ENCODE measurements around the gene A2M. TPM values are rescaled to one million over a fixed set of nuclear protein-coding genes. Genes with fewer than 3 reads are reported as not detected.

The A2M gene
- total RNA-seq, 1 experiment from 2014 or later = 1.2 TPM

DNA sequence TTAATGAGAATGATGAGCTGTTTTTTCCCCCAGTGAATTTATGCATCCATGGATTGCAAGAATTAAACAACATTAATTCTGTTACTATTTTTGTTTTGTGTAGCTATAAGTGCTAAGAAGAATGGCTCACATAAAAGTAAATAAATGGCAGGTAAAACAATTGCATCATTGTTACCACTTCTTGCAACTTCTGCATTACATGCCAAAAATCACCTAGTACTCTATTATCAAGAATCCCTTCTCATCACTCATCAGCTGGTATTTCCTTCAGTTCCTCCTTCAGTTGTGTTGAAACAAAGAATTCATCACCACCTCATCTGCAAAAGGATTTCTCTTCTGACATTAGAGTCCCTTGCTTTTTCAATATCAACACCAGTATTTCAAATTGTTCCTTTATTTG is 773 bp downstream of the A2M start:
- Histone ChIP-seq H3K9me3 (ENCODE audit: control insufficient read depth, low read depth, low read length) (no peaks in the 10 kb centered on the region), H3K56ac (ENCODE audit: insufficient read length, low read depth, low read length) (no peak overlapping the region), H3K14ac (ENCODE audit: insufficient read depth, low read length) (no peak overlapping the region), H4K5ac (ENCODE audit: insufficient read length, low read depth, low read length) (no peak overlapping the region), H3K18ac (ENCODE audit: insufficient read length, low read depth, low read length) (no peak overlapping the region), H2BK12ac (ENCODE audit: insufficient read length, low read depth, low read length) (no peak overlapping the region), H3K4ac (ENCODE audit: low read depth, low read length) (no peak overlapping the region), H2BK5ac (ENCODE audit: insufficient read length, low read length) (no peak overlapping the region), H2BK15ac (ENCODE audit: low read depth, low read length) (no peak overlapping the region), H2BK120ac (ENCODE audit: low read depth, low read length, poor library complexity, severe bottlenecking) (no peak overlapping the region), H3K4me2 (ENCODE audit: insufficient read depth, insufficient read length, low read length) (no peak overlapping the region), H3K23me2 (ENCODE audit: insufficient read length, low read depth, low read length, poor library complexity, severe bottlenecking) (no peaks in the 10 kb centered on the region), H4K91ac (ENCODE audit: insufficient read length, low read depth, low read length) (no peak overlapping the region), H2AFZ (ENCODE audit: low read length) (no peak overlapping the region), H4K8ac (replicated peaks; ENCODE audit: insufficient read length, low read depth, low read length) (no peak overlapping the region), H3K79me1 (ENCODE audit: insufficient read depth, low read depth, low read length, poor library complexity, severe bottlenecking) (no peaks in the 10 kb centered on the region), H3K27me3 (ENCODE audit: insufficient read depth, low read length) (no peaks in the 10 kb centered on the region), H3K79me2 (ENCODE audit: insufficient read depth, low read length) (no peaks in the 10 kb centered on the region), H3K9ac (ENCODE audit: extremely low read depth, insufficient read length, low read length) (no peak overlapping the region), H3K27ac (ENCODE audit: insufficient read length, low read depth, low read length) (no peak overlapping the region), H3K23ac (ENCODE audit: insufficient read length, low read depth, low read length) (no peak overlapping the region), H2AK5ac (ENCODE audit: insufficient read length, low read length) (no peak overlapping the region), H2BK20ac (ENCODE audit: low read depth, low read length, poor library complexity, severe bottlenecking) (no peak overlapping the region), H4K20me1 (ENCODE audit: control insufficient read depth, insufficient read depth, insufficient read length) (no peaks in the 10 kb centered on the region), H3T11ph (ENCODE audit: low read length) (no peak overlapping the region), H3K4me1 (ENCODE audit: insufficient read depth, low read length) (peaks cover 4% of the 10 kb centered on the region; the same call in 1 of the 2 replicates)
- DNase-seq = no peak
- no peaks in the 10 kb centered on the region for H3K36me3 Mint-ChIP-seq (ENCODE audit: insufficient read depth in 1 of 3, low read depth in 3 of 3)
- H3K27ac Mint-ChIP-seq = no peak overlapping the region
- H3K9me3 Mint-ChIP-seq = no peaks in the 10 kb centered on the region
- no peak for TF ChIP-seq CTCF (conservative IDR thresholded peaks at IDR 0.05)
- H3K4me3 Mint-ChIP-seq = no peak overlapping the region
- peaks cover 16 to 18% of the 10 kb centered on the region in 2 experiments for H3K4me1 Mint-ChIP-seq
- no peaks in the 10 kb centered on the region for H3K27me3 Mint-ChIP-seq (ENCODE audit: low read depth)

Measured in H9 (cell line).